HepG2 (cell line): ENCODE data around the gene MSMO1. TPM values are rescaled to one million over a fixed set of nuclear protein-coding genes. Genes with fewer than 3 reads are reported as not detected.

Experiments used
- ARHGAP35 ChIP-seq: sonication (generic); formaldehyde crosslinking; IDR thresholded peaks from 2 replicates; pipeline ENCODE4 v1.9.0; 2022; ENCODE audit warnings: mild to moderate bottlenecking, inconsistent platforms, moderate library complexity, missing genetic modification reagents, borderline replicate concordance
- CEBPB ChIP-seq: IDR thresholded peaks from 2 replicates; pipeline ENCODE4 v1.6.1; 2011; ENCODE audit warnings: low read depth, low read length, improper control_type of control experiment, borderline replicate concordance
- GFI1 ChIP-seq: sonication (generic); formaldehyde crosslinking; IDR thresholded peaks from 2 replicates; pipeline ENCODE4 v1.5.0; 2020; ENCODE audit warnings: missing genetic modification reagents, mild to moderate bottlenecking, borderline replicate concordance
- NFE2 ChIP-seq: sonication (generic); formaldehyde crosslinking; IDR thresholded peaks from 2 replicates; pipeline ENCODE4 v1.4.0; 2020; ENCODE audit warnings: missing genetic modification reagents
- NR2F6 ChIP-seq, 2 experiments: IDR thresholded peaks; 2 replicates each; pipeline ENCODE4 v1.6.1; 2016; ENCODE audit warnings: antibody characterized with exemption in 1 of 2, mild to moderate bottlenecking in 1 of 2
- PCBP2 ChIP-seq: fragments of 200-400 bp; formaldehyde crosslinking; optimal IDR thresholded peaks from 2 replicates; pipeline ENCODE3; 2018; ENCODE audit warnings: low read length, low read depth; ENCODE audit not compliant: poor library complexity, severe bottlenecking
- POLR2AphosphoS2 ChIP-seq: IDR thresholded peaks from 2 replicates; pipeline ENCODE4 v1.6.1; 2011; ENCODE audit warnings: low read depth, low read length, improper control_type of control experiment
- POLR2AphosphoS5 ChIP-seq: IDR thresholded peaks from 2 replicates; pipeline ENCODE4 v1.6.1; 2012; ENCODE audit warnings: low read depth, low read length
- SNAPC2 ChIP-seq: sonication (generic); formaldehyde crosslinking; IDR thresholded peaks from 2 replicates; pipeline ENCODE4 v1.8.1; 2022; ENCODE audit warnings: mild to moderate bottlenecking, missing genetic modification reagents
- ZNF225 ChIP-seq: sonication (generic); formaldehyde crosslinking; IDR thresholded peaks from 2 replicates; pipeline ENCODE4 v1.4.0; 2020; ENCODE audit warnings: mild to moderate bottlenecking, missing genetic modification reagents
- ZNF296 ChIP-seq: sonication (generic); formaldehyde crosslinking; conservative IDR thresholded peaks from 2 replicates; pipeline ENCODE4 v1.5.0; 2020; ENCODE audit warnings: mild to moderate bottlenecking, missing genetic modification reagents
- ZNF768 ChIP-seq: sonication (generic); formaldehyde crosslinking; IDR thresholded peaks from 2 replicates; pipeline ENCODE4 v1.4.0; 2020; ENCODE audit warnings: missing genetic modification reagents
- ZNF841 ChIP-seq: sonication (generic); formaldehyde crosslinking; IDR thresholded peaks from 2 replicates; pipeline ENCODE4 v1.8.1; 2023; ENCODE audit warnings: missing genetic modification reagents, borderline replicate concordance
- polyA plus RNA-seq, 8 experiments: library from polyadenylated mRNA; depleted of rRNA in 3 of 8; stranded (reverse) in 7 of 8; unstranded in 1 of 8; fragments of >200 nt; fragmentation: Illumina TruSeq in 4 of 8; extraction: Trizol in 4 of 8; gene quantifications; 2 replicates each; pipeline versions ENCODE4 v1.2.1 to v1.2.3, GENCODE V29; 2011 to 2016; ENCODE audit warnings: low read depth in 4 of 8, missing spikeins in 1 of 8, mixed read lengths in 1 of 8; ENCODE audit not compliant: insufficient read depth in 1 of 8
- total RNA-seq, 5 experiments: library from RNA; depleted of rRNA; stranded (reverse); fragments of >200 nt; fragmentation: Illumina TruSeq; extraction: Trizol; gene quantifications; 2 replicates each; pipeline ENCODE4 v1.2.3, GENCODE V29; 2016; ENCODE audit warnings: low read depth in 1 of 5
- TF ChIP-seq, protein P1 (sequence below): sonication (generic); formaldehyde crosslinking; conservative IDR thresholded peaks from 2 replicates; pipeline ENCODE4 v1.4.0; 2020; ENCODE audit warnings: missing genetic modification reagents

The MSMO1 gene
- total and polyA plus RNA-seq, 2 of the 13 experiments (the other 11 are each of a cell fraction or from before 2014, with no cell fraction given), result 98.1 to 216 TPM

DNA sequence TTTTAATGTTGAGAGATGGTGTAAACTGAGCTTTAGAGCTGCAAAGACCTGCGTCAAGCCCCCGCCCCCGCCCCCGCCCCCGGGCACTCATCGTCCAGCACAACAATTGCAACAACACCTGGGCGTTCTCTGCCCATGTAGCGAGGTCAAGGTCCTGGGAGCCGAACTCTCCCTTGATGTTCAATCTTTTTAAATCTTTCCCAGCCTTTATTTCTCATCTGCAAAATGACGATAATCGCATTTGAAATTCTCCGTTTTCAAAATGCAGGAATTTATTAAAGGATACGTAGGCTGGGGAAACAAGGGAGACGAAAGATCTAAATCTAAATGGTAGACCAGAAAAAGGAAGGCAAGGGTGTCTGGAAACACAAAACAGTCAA is 648 bp upstream of the MSMO1 start (continued):
- TF ChIP-seq PCBP2 (no peak), ARHGAP35 (CRISPR knock-in tag) (no peak), ZNF225 (CRISPR knock-in tag) (no peak), CEBPB (0 out of 2 replicates have a peak, but pooled peaks have one; percentile 27), GFI1 (CRISPR knock-in tag) (no peak), NR2F6 (IDR thresholded peaks at IDR 0.05) (no peak), NR2F6 (CRISPR knock-in tag; IDR thresholded peaks at IDR 0.05) (peak; percentile 59; the same call in 1 of the 2 replicates), POLR2AphosphoS2 (no peak), NFE2 (no peak), ZNF768 (CRISPR knock-in tag) (no peak), SNAPC2 (no peak), ZNF841 (CRISPR knock-in tag) (no peak), ZNF296 (CRISPR knock-in tag) (no peak), POLR2AphosphoS5 (peak; percentile 13; the same call in 1 of the 2 replicates)
- TF ChIP-seq, protein P1, sequence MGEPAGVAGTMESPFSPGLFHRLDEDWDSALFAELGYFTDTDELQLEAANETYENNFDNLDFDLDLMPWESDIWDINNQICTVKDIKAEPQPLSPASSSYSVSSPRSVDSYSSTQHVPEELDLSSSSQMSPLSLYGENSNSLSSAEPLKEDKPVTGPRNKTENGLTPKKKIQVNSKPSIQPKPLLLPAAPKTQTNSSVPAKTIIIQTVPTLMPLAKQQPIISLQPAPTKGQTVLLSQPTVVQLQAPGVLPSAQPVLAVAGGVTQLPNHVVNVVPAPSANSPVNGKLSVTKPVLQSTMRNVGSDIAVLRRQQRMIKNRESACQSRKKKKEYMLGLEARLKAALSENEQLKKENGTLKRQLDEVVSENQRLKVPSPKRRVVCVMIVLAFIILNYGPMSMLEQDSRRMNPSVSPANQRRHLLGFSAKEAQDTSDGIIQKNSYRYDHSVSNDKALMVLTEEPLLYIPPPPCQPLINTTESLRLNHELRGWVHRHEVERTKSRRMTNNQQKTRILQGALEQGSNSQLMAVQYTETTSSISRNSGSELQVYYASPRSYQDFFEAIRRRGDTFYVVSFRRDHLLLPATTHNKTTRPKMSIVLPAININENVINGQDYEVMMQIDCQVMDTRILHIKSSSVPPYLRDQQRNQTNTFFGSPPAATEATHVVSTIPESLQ (CRISPR knock-in tag), result no peak
